SK-N-DZ (cell line): ENCODE measurements around the gene NEDD8. TPM values are rescaled to one million over a fixed set of nuclear protein-coding genes. Genes with fewer than 3 reads are reported as not detected.

Experiments
- DNase-seq: peaks from one replicate; pipeline ENCODE4 v3.0.0-alpha.2; 2015; ENCODE audit warnings: low spot score
- polyA plus RNA-seq, 2 experiments: library from polyadenylated mRNA; depleted of rRNA; stranded (reverse); fragments of >200 nt; gene quantifications; 2 replicates each; pipeline ENCODE4 v1.2.3, GENCODE V29; 2014

NEDD8 gene
- polyA plus RNA-seq (2014; cell fraction: cytosol; rRNA removed), result 515 and 707 TPM in 2 replicates
- polyA plus RNA-seq (2014; cell fraction: nucleus; rRNA removed), result 207 and 336 TPM in 2 replicates

DNA sequence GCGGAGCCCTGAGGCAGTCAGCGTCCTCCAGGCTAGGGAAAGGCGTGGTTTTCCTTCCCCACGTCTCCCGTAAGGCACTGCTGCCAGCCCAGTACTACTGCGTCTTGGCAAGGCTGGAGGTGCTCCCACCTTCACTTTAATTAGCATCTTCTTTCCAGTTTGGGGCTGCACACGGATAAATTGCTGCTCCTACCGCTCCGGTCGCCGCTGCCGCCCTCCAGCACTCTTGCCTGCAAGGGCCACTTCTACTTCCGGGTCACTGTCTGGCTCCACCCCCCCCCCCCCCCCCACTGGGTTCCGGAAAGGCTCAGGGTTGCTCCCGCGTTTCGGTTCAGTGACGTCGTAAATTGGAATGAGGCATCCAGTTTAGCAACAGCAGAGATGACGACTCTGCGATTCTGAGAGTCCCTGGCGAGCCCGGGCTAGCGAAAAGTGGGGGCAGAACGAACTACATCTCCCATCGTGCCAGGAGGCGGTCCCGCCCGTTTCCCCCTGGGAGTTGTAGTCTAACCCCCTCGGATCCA lies at the start of gene NEDD8:
TSS of gene NEDD8 (minus strand) at position 247 of the 524 bp plus-strand sequence. CDS start at position 147, 100 bp downstream.
- DNase-seq, result peak; percentile 90

DNA sequence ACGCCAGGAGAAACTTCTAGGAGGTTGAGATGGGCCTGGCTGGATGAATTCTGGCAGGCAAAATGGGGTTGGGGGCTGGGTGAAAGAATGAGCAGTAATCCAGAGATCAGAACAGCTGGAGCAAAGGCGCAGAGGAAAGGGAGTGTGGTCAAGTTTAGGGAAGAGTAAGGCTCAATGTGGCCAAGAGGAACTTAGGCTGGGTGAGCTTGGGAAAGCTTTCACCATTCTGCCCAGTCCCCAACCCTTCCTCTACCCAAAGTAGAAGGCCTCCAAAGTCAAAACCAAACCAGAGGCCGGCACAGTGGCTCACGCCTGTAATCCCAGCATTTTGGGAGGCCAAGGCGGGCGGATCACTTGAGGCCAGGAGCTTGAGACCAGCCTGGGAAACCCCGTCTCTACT lies 49.5 kb upstream of the NEDD8 start:
- DNase-seq, result no peak

DNA sequence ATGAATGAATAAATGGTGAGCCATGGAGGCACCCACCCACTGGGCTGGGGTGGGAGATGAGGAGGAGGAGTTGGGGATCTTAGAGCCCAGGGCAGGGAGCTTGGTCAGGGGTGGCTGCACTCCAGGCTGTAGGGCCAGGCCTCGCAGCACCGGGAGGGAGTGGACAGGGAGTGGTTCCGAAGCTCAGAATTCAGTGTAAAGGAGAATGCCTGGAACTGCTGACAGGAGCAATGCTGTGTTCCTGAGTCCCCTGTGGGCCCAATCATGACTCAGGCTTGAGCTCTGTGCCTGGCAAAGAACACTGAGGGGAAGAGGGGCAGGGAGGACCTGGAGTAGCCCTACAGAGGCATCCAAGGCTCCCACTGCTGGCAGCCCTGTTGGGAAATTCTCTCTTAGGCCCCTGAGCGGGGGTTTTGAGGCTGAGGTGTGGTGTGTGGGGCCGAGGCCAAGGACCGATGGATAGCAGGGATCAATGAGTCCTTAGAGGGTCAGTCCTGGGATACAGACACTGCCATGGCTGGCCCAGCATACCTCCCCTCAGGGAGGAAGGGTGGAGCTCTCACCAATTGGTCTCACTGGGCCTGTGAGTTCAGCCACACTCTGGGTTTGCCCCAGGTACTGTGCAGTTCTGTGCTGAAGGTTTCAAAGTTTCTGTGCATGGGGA lies 48.8 kb upstream of the NEDD8 start:
- no peak for DNase-seq

DNA sequence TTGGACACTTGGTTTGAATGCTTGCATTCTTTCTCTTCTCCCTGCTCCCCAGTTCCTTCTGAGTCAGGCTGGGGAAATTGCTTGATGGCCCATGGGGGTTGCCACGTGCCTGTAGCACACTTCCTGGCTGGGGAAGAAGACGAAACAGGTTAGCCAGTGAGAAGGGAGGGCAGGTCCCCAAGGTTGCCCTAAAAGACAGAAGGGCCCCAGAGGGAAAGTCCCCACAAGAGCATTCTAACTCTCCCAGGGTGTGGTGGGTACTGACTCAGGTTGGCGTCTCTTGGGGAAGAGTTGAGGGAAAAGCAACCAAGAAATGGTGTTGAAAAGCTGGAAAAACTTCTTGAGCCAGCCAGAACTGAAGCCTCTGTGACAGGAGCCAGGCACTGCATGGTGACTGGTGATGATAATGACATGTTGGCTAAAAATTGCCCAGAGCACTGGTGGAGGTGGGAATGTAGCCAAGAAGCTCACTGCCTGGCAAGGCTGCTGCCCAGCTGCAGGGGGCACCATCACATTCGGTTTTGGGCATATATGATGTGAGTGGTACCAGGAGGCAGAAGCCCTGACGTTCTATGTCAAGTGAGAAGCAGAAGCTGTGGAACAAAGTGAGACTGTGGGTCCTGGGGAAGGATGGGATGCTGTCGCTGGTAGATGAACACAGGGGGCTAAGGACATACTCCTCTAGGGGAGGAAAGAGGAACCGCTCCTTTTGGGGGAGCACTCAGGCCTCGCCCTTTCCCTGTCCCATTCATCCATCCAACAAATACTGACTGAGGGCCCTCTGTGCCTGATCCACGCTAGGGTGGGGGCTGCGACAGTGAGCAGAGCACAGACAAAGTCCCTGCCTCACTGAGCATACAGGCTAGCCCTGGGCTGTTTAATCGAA lies 47.4 kb upstream of the NEDD8 start:
- no peak for DNase-seq

DNA sequence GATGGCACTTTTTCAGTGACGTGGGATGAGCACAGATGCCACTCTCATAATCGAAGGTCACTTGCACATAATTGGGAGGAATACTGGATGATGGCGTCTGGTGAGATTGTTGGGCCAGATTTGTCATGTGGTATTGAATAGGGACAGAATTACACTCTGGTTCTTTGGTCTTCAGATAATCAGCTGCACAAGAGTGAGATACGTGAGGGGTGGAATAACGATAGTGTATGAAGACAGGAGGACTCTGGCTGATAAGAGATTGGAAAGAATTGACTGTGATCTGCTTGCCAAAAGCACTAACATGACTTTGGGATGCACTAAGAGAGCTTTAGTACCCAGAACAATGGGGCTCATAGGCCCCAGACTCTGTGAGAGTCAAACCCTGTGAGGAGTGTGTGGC lies 46.3 kb upstream of the NEDD8 start:
- DNase-seq, result no peak

DNA sequence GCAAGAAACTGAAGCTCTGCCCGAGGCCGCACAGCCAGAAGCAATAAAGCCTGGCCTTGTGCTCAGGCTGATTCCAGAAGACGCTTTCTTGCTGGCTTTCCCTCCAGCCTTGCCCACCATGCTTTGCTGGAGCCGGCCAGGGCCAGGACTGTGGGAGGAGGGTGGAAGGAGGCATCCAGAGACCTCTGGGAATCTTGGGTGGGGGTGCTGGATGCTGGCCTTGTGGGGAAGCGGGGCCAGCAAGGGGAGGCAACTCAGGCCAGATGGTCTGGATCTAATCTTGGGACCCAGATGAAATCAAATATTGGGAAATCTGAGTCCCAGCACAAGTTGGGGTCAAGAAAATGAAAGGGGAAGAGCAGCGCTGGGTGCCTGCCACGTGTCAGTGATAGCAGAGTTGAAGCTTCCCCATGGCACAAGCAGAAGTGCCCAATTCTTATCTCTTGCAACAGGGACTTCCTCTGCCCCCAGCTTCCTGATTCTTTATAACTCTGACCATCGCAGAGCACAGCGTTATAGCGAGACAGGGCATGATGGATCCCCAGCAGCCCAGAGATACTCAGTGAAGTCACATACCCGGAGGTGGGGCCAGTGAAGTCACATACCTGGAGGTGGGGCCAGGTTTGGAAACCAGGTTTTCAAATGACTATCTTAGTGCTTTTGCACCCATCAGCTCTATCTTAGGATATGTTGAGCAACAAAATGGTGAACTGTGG lies 45.6 kb upstream of the NEDD8 start:
- DNase-seq, result no peak

DNA sequence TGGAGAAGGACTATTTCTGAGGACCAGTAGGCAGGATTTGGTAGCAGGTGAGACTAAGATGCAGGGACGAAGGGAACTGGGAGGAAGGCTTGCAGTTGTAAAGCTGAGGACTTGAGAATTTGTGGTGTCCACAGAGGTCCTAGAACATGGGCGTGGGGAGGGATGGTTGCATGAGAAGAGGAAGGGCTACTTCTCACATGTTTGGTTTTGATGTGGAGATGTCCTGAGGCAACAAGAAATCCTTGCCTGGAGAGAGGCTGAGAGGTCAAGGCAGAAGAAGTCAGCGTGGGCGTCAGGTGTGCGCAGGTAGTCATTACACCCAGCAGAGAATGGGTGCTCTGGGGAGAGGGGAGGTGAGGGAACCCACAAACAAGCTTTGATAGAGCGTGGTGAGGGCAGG lies 44.9 kb upstream of the NEDD8 start:
- no peak for DNase-seq

DNA sequence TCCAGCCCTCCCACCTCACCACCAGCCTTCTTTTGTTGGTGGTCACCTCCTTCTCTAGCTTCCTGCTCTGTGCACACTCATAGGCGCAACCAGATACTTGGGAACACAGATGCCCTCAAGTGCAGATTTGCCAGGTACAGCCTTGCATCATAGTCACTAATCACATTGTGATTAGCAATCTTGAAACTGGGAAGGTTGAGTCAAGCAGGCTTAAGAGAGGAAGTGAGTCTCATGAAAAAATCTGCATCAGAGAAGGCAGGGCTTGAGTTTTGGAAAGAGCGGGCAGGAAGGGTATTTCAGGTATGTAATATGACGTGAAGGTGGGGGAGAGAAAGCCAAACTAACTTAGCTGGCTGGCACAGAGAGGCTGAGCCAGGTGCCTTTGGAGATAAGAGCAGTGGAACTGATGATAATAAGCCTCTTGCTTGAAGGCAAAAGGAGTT lies 42.0 kb upstream of the NEDD8 start:
- no peak for DNase-seq

DNA sequence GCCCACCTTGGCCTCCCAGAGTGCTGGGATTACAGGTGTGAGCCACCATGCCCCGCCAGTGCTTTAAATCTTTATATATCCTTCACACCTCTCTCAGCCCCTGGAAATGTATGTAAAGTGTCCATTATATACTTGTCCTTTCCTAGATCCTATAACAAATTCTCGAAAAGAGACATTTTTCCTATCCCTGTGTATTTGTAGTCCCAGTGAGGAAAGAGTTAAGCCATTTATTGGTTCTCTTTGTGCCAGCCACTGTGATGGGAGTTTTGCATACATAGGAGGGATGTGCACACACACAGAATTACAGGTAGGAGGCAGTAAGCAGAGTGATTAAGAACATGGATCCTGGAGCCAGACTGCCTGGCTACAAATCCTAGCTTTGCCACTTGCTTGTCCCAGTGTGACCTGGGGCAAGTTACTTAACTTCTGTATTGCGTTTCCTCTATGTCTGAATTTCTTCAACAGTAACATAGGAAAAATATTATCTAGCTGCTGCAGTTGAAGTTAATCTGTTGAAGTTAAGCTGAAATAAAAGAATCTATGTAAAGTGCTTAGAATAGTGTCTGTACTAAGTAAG lies 41.3 kb upstream of the NEDD8 start:
- no peak for DNase-seq

DNA sequence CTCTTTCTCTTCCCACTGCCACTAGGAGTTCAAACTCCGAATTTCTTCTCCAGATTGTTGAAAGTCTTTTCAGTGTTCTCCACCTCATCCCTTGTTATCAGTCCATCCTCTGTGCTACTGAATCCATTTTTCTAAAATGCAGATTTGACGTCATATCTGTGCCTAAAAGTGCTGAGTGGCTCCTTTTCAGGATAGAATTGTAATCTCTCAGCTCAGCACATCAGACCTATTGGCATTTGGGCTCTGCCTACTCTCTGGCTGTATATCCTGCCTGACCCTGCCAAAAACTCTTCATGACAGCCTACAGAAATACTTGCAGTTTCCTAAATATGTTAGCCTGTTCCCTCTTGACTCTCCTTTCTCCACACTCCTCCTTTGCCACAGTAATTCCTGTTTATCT lies 40.3 kb upstream of the NEDD8 start:
- DNase-seq, result no peak

DNA sequence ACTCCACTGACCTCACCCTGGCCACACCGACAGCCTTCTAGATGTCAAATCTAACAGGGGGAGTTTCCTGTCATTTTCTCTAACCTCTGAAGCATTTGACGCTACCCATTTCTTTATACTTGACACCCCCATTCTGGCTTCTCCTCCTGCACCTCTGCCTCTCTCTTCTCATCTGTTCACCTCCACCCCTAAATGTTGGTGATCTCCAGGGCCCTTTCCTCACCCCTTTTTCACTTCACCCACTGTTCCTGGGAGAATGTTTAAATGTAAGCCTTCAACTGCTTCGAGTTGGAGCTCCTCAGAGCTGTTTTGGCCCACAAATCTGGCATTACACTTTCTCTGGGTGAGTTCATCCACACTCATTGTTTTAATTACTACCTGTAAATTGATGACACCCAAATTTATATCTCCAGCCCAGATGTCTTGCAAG lies 39.7 kb upstream of the NEDD8 start:
- no peak for DNase-seq

DNA sequence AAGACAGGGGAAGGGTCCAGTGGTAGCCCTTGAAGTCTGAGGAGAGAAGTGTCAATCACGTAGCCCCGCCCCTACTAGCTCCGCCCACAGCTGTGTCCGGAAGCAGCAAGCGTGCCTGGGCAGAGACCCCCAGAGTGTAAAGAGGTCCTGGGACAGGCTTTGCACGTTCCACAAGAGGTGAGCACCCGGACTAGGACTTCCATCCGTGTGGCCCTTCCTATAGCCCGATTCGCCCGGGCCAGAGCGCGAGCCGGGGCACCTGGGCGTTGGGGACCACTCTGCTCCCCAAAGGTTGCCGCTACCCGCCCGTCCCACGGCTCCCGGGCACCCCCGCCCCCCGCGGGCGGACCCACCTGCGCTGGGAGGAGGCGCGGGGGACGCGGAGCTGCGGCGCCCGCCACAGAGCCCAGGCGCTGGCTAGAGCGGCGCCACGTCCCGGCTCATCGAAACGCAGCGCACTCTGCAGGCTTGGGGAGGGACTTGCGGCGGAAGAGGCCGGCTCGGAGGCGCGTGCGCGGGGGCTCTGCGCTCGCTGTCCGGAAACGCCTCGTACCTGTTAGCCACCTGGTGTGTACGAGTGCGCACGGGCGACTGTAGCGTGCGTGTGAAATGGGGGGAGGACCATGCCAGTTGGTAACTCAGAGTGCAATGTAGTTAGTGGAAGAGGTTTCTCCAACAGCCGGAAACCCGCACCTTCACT lies 39.1 kb upstream of the NEDD8 start, which contains the start of gene RABGGTA:
TSS of gene RABGGTA (minus strand) at position 464 of the 700 bp plus-strand sequence. CDS start 482 bp downstream, outside the sequence.
- DNase-seq, result peak; percentile 94

DNA sequence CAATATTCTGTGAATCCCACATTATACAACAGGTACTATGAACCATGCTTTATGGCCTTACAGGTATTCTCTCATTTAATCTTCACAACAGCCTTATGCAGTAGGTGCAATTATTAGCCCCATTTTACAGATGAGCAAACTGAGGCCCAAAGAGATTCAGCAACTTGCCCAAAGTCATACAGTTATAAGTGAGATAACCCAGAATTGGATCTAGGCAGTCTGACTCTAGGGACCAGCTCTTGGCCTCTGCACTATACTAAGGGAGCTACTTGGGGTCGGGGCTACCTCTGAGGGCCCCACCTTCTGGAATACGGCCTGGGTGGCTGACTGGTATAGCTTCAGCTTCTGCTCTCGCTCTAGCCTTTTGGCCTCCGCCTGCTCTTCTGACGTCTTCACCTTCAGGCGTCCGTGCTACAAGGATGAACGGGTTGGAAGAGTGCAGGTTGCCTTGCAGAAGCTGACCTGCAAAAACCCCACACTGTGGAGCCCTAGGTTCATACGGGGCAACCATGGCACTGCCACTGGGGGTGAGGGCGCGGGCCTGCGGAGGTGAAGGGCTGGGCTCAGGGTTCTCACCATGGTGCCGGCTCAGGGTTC lies 38.5 kb upstream of the NEDD8 start:
- DNase-seq, result no peak

DNA sequence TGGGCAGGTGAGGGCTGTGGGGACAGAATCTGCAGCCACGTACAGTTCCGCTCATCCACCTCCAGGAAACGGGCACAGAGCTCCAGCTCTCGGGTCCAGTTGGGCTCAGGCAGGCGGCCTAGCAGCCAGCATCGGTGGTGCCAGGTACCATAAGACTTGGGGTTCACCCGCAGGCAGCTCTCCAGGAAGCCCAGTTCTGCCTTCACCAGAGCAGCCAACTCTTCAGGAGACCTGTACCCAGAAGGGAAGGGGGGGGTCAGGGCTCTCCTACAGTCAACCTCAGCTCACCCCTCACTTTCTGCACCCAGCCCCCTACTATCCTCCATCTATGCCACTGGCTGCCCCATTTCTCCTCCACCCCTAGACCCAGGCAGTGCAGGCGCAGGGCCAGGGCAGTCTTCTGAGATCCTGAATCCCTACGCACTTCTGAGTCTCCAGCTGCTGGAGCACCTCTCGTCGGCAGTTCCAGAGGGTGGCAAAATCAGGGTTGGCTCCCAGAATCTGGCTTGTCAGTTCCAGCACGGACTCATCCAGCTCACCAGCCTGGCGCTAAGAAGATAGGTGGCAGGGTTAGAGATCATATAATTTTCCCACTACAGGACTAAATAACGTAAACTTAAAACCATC lies 37.9 kb upstream of the NEDD8 start:
- no peak for DNase-seq

DNA sequence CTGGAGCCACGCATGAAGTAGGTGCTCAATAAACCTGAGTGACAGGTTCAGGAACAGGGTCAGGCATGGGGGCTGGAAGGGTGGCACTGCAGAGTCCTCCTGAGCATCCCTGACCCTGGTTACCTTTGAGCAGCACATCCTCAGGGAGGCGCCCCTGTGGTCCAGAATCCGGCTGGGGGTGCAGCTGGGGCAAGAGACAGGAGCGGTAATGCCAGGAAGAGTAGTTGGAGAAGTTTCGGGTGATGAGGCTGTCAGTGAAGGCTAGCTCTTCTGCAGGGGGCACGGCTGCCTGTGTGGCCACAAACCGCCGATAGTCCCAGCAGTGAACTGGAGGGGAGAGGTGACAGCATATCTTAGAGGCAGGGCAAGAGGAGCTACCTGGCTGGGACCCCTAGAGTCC lies 37.2 kb upstream of the NEDD8 start:
- DNase-seq, result no peak

DNA sequence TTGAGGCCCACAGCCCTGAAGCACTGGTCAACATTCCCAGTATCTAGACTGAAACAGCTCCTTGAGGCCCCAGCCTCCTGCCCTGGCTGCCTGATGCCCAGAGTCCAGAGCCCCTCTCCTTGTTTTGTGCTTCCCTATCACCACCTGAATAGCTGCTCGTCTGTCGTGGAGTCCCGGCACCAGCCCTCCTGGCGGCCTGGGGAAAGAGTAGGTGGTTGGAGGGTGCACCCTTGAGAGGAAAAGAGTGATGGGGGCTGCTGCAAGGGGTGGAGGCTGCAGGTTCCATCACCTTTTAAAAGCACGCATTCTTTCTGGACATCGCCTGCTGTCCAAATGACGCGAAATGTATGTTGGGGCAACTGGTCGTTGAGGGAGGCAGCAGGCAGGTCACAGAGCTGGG lies 36.1 kb upstream of the NEDD8 start:
- no peak for DNase-seq

DNA sequence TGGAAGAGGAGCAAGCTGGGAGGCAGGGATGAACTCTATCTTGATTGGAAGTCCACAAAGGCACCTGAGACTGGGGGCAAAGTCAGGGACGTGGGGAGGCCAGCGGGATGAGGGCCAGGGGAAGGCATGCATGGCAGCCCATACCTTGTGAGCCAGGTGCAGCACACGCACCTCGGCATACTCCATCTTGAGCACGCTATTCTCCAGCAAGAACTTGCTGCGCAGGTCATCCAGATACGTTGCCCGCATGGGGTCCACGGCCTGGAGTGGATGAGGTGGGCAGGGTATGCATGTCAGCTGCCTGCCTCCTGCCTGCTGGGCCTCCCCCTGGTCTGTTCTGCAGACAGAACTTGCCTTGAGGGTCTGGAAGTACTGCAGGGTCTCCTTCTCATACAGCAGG lies 35.3 kb upstream of the NEDD8 start:
- DNase-seq, result no peak

DNA sequence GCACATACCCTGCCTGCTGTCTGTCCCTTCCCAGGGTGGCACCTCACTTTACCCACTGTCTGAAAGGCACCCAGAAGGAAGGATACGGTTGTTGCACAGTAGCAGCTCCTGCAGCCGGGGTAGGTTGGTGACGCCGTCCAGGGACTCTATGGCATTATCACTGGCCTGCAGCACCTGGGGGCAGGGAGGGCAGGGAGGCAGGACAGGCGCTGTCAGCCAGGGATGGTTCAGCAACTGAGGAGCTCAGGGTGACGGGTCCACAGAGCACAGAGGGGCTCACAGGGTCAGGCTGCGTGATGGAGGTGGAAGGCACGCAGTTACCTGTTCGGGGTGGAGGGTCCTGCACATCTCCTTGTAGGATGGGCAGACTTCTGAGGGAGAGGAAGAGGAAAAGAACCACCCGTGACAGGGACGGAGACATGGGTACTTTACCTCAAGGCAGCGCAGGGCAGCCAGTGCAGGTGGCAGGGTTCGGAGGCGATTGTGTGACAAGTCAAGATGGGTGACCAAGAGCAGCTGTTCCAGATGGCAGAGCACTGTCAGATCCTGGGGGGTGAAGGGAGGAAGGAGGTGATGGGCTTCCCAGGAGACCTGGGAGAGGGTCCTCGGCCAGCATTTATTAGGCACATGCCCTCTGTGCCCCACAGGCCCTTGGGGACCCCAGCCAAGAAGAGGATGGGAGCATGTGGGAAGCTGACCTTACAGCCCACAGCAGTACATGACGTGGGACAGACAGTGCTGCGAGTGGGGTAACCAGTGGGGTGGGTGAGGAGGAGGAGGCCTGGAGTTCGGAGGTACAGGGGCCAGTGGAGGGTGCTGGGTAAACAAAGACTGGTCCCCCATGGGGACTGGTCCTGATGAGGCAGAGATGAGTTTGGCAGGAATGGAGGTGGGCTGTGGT lies 34.4 kb upstream of the NEDD8 start:
- DNase-seq, result no peak

DNA sequence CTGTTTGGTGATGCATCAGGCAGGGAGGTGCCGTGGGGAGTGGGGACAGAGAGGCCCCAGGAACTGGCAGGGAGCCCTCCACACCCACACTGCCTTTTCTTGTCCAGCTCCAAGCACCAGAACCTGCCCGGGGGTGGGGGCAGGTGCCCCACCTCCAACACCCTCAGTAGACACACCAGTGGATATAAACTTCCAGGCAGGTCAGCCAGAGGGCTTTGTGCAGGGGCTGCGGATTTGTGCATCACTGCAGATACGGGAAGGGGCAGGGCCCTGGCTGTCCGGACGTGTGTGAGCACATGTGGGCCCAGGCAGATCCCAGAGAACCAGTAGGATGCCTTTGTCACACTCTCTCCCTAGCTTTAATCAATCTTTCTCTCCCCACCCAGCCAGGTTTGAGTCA lies 32.1 kb upstream of the NEDD8 start:
- no peak for DNase-seq
